Neural progenitor cell (in vitro differentiated cells): ENCODE measurements around the gene ROMO1. TPM values are rescaled to one million over a fixed set of nuclear protein-coding genes. Genes with fewer than 3 reads are reported as not detected.

Experiments
- DNase-seq: peaks from one replicate; pipeline ENCODE4 v3.0.0-alpha.2; 2016; ENCODE audit warnings: low spot score
- H2AFZ ChIP-seq: fragments of 200-600 bp; sonication (generic); replicated peaks from 2 replicates; pipeline ENCODE4 v1.6.1; 2016; ENCODE audit warnings: antibody characterized with exemption
- H3F3A ChIP-seq: fragments of 200-600 bp; sonication (generic); 2 replicates; pipeline ENCODE4 v1.6.1; 2016; ENCODE audit warnings: antibody characterized with exemption, low read depth
- H3K27ac ChIP-seq: fragments of 200-600 bp; sonication (generic); 2 replicates; pipeline ENCODE4 v1.5.1; 2016; ENCODE audit warnings: mild to moderate bottlenecking
- H3K27me3 ChIP-seq: fragments of 200-600 bp; sonication (generic); 2 replicates; pipeline ENCODE4 v1.6.1; 2016; ENCODE audit warnings: mild to moderate bottlenecking, moderate library complexity
- H3K36me3 ChIP-seq: fragments of 200-600 bp; sonication (generic); 2 replicates; pipeline ENCODE4 v1.5.1; 2016
- H3K4me1 ChIP-seq: fragments of 200-600 bp; sonication (generic); 2 replicates; pipeline ENCODE4 v1.6.1; 2016; ENCODE audit warnings: mixed run types
- H3K4me2 ChIP-seq: fragments of 200-600 bp; sonication (generic); 2 replicates; pipeline ENCODE4 v1.6.1; 2016
- H3K4me3 ChIP-seq: fragments of 200-600 bp; sonication (generic); 2 replicates; pipeline ENCODE4 v1.5.1; 2016
- H3K79me2 ChIP-seq: fragments of 200-600 bp; sonication (generic); 2 replicates; pipeline ENCODE4 v1.6.1; 2016; ENCODE audit warnings: low read depth
- H3K9ac ChIP-seq: fragments of 200-600 bp; sonication (generic); 2 replicates; pipeline ENCODE4 v1.6.1; 2016
- H3K9me3 ChIP-seq: fragments of 200-600 bp; sonication (generic); 2 replicates; pipeline ENCODE4 v1.5.1; 2016; ENCODE audit warnings: low read depth
- H4K20me1 ChIP-seq: fragments of 200-600 bp; sonication (generic); 2 replicates; pipeline ENCODE4 v1.6.1; 2016; ENCODE audit warnings: low read depth
- H3K27ac Mint-ChIP-seq: 3 replicates; pipeline ENCODE4 v1.8.0; 2021; ENCODE audit warnings: mixed read lengths
- H3K27me3 Mint-ChIP-seq: 2 replicates; pipeline ENCODE4 v1.8.0; 2022; ENCODE audit warnings: low read depth, mild to moderate bottlenecking, inconsistent platforms, moderate library complexity, mixed read lengths; ENCODE audit not compliant: insufficient read depth
- H3K36me3 Mint-ChIP-seq: 3 replicates; pipeline ENCODE4 v1.8.0; 2021; ENCODE audit warnings: mixed read lengths
- H3K4me1 Mint-ChIP-seq: 3 replicates; pipeline ENCODE4 v1.8.0; 2021; ENCODE audit warnings: mixed read lengths
- H3K4me3 Mint-ChIP-seq: 3 replicates; pipeline ENCODE4 v1.8.0; 2021; ENCODE audit warnings: mild to moderate bottlenecking, moderate library complexity, mixed read lengths
- H3K9me3 Mint-ChIP-seq: 3 replicates; pipeline ENCODE4 v1.8.0; 2020; ENCODE audit warnings: mixed read lengths
- CTCF ChIP-seq: fragments of 200-600 bp; sonication (generic); IDR thresholded peaks from 2 replicates; pipeline ENCODE4 v1.5.1; 2017; ENCODE audit warnings: antibody characterized with exemption, mild to moderate bottlenecking
- EZH2 ChIP-seq: fragments of 200-600 bp; sonication (generic); IDR thresholded peaks from 2 replicates; pipeline ENCODE4 v1.6.1; 2017; ENCODE audit warnings: antibody characterized with exemption, mild to moderate bottlenecking, moderate library complexity
- EZH2phosphoT487 ChIP-seq: fragments of 200-600 bp; sonication (generic); IDR thresholded peaks from 2 replicates; pipeline ENCODE4 v1.6.1; 2017; ENCODE audit warnings: antibody characterized with exemption
- total RNA-seq: library from RNA; depleted of rRNA; stranded (reverse); fragments of >200 nt; gene quantifications from 2 replicates; pipeline ENCODE4 v1.2.3, GENCODE V29; 2015; ENCODE audit warnings: low replicate concordance

The ROMO1 gene
- total RNA-seq, 1 donor from 2014 or later: 135 TPM

- peaks cover 15% of the 10 kb centered on the region for H3K79me2 ChIP-seq
- peak overlapping the region; percentile 74 for H2AFZ ChIP-seq
- no peak overlapping the region for H3K9ac ChIP-seq
- DNase-seq: no peak
- H3K36me3 ChIP-seq: no peaks in the 10 kb centered on the region
- TF ChIP-seq EZH2phosphoT487 (no peak), CTCF (no peak), EZH2 (no peak)
- Mint-ChIP-seq H3K27ac (no peak overlapping the region), H3K36me3 (peaks cover 10% of the 10 kb centered on the region), H3K9me3 (no peaks in the 10 kb centered on the region), H3K4me3 (peak overlapping the region; percentile 92), H3K4me1 (peaks cover 21% of the 10 kb centered on the region), H3K27me3 (peaks cover 6% of the 10 kb centered on the region)
- H3K4me3 ChIP-seq: peak overlapping the region; percentile 89
- H3K4me2 ChIP-seq: peak overlapping the region; percentile 96
- H3F3A ChIP-seq: peaks cover 52% of the 10 kb centered on the region
- no peaks in the 10 kb centered on the region for H3K9me3 ChIP-seq
- H3K4me1 ChIP-seq: peaks cover 12% of the 10 kb centered on the region
- H4K20me1 ChIP-seq: peaks cover 12% of the 10 kb centered on the region
- no peak overlapping the region for H3K27ac ChIP-seq
- H3K27me3 ChIP-seq: no peaks in the 10 kb centered on the region
Measured at GRCh38 chr20:35697696-35698297, 1.4 kb upstream of the ROMO1 start.

GRCh38 chr20:35698298-35699126, 693 bp upstream of the ROMO1 start:
- no peaks in the 10 kb centered on the region for H3K27me3 ChIP-seq
- peaks cover 16% of the 10 kb centered on the region for H4K20me1 ChIP-seq
- H3K9ac ChIP-seq: peak overlapping the region; percentile 91
- H3K4me3 ChIP-seq: peak overlapping the region; percentile 89
- no peak for TF ChIP-seq EZH2phosphoT487
- TF ChIP-seq EZH2: no peak
- TF ChIP-seq CTCF: no peak
- Mint-ChIP-seq H3K27ac (peak overlapping the region; percentile 12), H3K36me3 (peaks cover 11% of the 10 kb centered on the region), H3K9me3 (no peaks in the 10 kb centered on the region), H3K4me1 (peaks cover 21% of the 10 kb centered on the region), H3K4me3 (peak overlapping the region; percentile 92), H3K27me3 (peaks cover 6% of the 10 kb centered on the region)
- H3K4me1 ChIP-seq: peaks cover 12% of the 10 kb centered on the region
- H2AFZ ChIP-seq: peak overlapping the region; percentile 74
- peaks cover 15% of the 10 kb centered on the region for H3K79me2 ChIP-seq
- DNase-seq: peak; percentile 47
- peak overlapping the region; percentile 73 for H3K27ac ChIP-seq
- peak overlapping the region; percentile 96 for H3K4me2 ChIP-seq
- H3K36me3 ChIP-seq: peaks cover 5% of the 10 kb centered on the region
- peaks cover 59% of the 10 kb centered on the region for H3F3A ChIP-seq
- H3K9me3 ChIP-seq: no peaks in the 10 kb centered on the region

- peaks cover 15% of the 10 kb centered on the region for H3K36me3 Mint-ChIP-seq
- peaks cover 21% of the 10 kb centered on the region for H3K79me2 ChIP-seq
Measured at GRCh38 chr20:35699957-35700624, 886 bp downstream of the ROMO1 start.

More at GRCh38 chr20:35699957-35700624, 886 bp downstream of the ROMO1 start:
- no peak overlapping the region for H3K27ac ChIP-seq
- peak overlapping the region; percentile 70 for H2AFZ ChIP-seq
- no peaks in the 10 kb centered on the region for H3K9me3 Mint-ChIP-seq
- peaks cover 21% of the 10 kb centered on the region for H3K4me1 Mint-ChIP-seq
- peak overlapping the region; percentile 89 for H3K4me3 ChIP-seq
- peak overlapping the region; percentile 90 for H3K27ac Mint-ChIP-seq
- peaks cover 30% of the 10 kb centered on the region for H4K20me1 ChIP-seq
- H3K27me3 ChIP-seq: no peaks in the 10 kb centered on the region
- H3K9ac ChIP-seq: peak overlapping the region; percentile 91
- peaks cover 6% of the 10 kb centered on the region for H3K27me3 Mint-ChIP-seq
- no peaks in the 10 kb centered on the region for H3K9me3 ChIP-seq
- H3K4me3 Mint-ChIP-seq: peak overlapping the region; percentile 92
- TF ChIP-seq CTCF: no peak
- no peak for TF ChIP-seq EZH2phosphoT487
- TF ChIP-seq EZH2: no peak
- no peak for DNase-seq
- H3K4me2 ChIP-seq: peak overlapping the region; percentile 96
- peaks cover 19% of the 10 kb centered on the region for H3K36me3 ChIP-seq
- peaks cover 12% of the 10 kb centered on the region for H3K4me1 ChIP-seq
- peaks cover 75% of the 10 kb centered on the region for H3F3A ChIP-seq
